NCI-H146 treated with DMSO at 0.1 percent for 48 hours (cell line): ENCODE results near the gene TTYH3.

Source experiments
- DNase-seq: peaks from one replicate; lab custom pipeline; 2025; ENCODE audit not compliant: unreplicated experiment; lab: John Stamatoyannopoulos, UW

TTYH3 gene

DNA sequence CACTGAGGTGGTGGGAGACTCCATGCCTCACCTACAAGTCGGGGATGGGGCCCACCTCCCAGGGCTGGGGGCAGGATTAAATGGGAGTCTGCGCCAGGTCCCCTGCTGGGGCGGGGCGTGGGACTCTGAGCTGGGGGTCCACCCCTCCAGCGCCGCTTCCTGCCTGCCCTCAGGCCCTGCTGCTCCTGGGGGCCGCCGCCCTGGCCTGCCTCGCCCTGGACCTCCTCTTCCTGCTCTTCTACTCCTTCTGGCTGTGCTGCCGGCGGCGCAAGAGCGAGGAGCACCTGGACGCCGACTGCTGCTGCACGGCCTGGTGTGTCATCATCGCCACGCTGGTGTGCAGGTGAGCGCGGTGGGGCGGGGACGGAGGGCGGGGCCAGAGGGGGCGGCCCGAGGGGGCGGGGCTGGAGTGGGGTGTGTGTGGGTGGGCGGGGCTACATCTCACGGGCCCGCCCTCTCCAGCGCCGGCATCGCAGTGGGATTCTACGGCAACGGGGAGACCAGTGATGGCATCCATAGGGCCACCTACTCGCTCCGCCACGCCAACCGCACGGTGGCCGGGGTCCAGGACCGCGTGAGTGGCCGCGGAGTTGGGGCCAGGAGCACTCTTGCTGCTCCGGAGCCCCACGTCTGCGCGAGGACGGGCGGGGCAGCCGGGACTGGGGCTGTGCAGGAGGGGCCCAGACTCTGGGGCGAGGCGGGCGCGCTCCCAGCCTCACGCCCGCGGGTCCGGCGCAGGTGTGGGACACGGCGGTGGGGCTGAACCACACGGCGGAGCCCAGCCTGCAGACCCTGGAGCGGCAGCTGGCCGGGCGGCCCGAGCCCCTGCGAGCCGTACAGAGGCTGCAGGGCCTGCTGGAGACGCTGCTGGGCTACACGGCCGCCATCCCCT lies 15.1 kb downstream of the TTYH3 start:
- no peak for DNase-seq

GRCh38 chr7:2647594-2648172 lies 15.9 kb downstream of the TTYH3 start:
- no peak for DNase-seq

- DNase-seq: no peak
Measured at GRCh38 chr7:2649139-2649838, 17.5 kb downstream of the TTYH3 start.

DNA sequence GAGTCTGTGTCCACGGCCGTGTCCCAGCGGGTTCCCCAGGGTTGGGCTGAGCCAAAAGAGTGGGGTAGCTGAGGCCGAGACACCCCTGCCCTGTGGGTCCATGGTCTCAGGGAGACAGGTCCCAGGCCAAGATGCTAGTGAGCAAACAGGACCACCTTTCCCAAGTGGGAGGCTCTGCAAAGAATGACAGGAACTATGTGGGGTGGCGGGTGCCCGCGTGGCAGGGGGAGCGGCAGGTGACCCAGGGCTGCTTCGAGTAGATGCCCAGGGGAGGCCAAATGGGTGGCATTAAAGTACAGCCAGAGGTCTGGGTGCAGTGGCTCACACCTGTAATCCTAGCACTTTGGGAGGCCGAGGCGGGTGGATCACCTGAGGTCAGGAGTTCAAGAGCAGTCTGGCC lies 18.2 kb downstream of the TTYH3 start:
- DNase-seq: no peak

DNA sequence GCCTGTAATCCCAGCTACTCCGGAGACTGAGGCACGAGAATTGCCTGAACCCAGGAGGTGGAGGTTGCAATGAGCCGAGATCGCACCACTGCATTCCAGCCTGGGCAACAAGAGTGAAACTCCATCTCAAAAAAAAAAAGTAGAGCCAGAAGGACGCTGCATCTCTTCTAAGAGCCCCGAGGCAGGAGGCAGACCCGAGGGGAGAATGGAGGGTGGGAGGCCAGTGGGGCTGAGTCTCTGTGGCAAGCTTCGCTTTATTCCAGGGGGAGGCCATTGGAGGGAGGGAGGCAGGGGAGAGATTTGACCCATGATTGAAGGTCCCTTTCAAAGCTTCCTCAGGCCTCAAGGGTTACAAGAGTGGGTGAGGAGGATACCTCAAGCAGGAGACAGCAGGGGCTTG lies 18.7 kb downstream of the TTYH3 start:
- no peak for DNase-seq

GRCh38 chr7:2651336-2651735 lies 19.6 kb downstream of the TTYH3 start:
- no peak for DNase-seq

DNA sequence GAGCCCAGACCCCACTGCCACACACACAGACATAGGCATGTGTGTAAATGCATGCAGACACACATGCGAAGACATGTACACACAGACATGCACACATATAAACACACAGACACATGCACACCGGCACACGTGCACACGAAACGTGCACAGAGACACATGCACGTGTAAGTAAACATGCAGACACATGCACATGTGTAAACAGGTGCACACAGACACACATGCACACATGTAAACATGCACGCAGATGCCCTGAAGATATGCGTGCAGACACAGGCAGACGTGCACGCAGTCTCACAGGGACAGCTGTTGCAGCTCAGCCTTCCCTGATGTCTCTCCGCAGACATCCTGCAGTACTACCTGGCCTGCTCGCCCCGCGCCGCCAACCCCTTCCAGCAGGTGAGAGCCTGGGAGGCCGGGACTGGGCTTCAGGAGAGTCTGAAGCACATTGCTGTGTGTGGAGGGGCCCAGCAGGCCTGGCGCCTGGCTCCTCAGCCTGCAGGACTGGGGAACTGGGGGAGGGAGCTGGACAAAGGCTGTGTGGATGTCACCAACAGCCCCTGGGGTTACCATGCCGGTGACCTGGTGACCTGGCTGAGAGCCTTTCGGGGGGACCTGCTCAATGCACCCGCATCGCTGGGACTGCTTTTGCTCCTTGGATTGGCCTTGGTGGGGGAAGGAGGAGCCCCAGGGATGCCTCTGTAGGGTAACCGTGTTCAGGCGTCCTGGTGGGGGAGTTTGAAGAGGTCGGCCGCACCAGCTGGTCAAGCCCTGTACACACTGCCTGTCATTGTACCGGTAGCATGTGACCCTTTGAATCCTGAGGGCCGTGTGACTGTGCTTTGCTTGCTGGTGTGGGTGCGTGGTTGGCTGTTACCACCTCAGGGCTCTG lies 20.3 kb downstream of the TTYH3 start:
- no peak for DNase-seq

DNA sequence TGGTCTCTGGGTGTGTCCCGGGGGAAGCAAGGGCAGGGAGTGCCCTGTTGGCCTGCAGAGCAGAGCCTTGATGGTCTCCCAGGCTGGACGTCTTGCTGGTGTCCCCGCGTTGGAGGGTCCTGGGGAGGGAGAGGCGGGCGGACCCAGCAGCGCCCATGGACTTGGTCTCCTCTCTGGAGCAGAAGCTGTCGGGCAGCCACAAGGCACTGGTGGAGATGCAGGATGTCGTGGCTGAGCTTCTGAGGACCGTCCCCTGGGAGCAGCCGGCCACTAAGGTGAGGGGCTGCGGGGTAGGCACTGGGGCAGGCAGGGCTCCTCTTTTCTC lies 20.9 kb downstream of the TTYH3 start:
- no peak for DNase-seq

GRCh38 chr7:2654059-2654458 lies 22.3 kb downstream of the TTYH3 start:
- no peak for DNase-seq

GRCh38 chr7:2655870-2656614 lies 24.3 kb downstream of the TTYH3 start:
- DNase-seq: no peak

GRCh38 chr7:2657208-2657607 lies 25.4 kb downstream of the TTYH3 start:
- no peak for DNase-seq

GRCh38 chr7:2657920-2658671 lies 26.3 kb downstream of the TTYH3 start:
- no peak for DNase-seq

DNA sequence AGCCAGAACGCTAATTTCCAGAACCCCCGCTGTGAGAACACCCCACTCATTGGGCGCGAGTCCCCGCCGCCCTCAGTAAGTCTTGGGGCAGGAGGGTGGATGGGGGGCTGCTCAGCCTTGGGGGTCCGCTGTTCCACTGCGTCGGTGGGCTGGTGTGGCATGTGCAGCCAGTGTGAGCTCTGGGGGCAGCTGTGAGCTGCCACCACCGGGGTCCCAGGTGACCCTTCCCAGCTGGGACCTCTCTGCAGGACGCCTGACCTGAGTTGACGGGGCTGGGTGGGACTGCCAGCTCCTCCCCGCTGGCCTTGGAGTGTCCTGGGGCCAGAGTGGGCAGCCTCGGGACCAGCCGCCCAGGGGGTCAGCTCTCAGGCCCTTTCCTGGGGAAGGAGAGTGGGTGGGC lies 27.2 kb downstream of the TTYH3 start:
- DNase-seq: no peak

DNA sequence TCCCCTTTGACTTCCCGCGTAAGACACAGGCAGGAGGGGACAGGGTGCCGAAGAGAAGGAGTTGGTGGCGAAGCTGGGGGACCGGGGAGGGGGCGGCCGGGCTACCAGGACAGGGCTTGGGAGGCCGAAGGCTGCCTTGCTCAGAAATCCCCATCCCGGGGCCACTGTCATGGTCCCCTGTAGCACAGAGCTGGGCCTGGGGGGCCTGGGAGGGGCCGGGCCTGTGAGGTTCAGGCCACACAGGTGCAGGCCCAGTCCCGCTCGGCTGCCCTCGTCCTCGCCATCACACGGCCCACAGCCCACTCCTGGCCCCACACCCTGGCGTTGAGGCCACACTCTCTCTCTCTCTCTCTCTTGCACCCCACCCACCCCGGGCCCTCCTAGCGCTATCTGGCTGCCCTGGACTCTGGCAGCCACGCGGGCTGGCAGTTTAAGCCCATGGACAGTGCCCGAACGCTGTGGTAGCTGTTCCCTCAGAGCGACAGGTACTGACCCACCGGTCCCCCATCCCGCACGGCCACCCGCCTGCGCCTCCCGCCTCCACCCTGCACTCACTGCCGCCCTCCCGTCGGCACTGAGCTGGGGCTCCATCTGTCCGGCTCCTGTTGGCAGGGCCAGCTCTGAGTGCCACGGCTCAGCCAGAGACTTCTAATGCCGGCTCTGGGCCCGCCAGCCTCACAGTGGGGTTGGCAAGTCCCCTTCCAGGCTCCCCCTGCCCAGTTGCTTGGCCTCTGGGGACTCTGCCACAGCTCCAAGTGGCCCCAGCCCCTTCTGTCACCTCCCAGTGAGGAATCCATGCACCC lies 28.0 kb downstream of the TTYH3 start:
- no peak for DNase-seq

- no peak for DNase-seq
Measured at GRCh38 chr7:2660359-2661095, 28.7 kb downstream of the TTYH3 start.

DNA sequence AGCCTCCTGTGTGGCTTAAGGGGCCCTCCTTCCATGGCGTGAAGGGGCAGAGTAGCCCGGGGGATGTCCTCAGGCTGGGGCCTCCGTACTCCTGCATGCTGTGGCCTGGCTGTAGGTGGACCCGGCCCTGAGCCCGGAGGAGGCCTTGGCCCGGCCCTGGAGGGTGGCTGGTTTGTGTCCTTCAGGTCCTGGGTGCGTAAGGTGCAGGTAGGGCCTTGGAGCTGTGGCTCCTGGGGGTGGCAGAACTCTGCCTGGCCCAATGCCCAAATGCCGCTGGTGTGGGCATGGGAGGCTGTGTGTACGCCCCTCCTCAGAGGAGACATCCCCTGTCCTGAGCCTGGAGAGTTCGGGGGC lies 29.3 kb downstream of the TTYH3 start:
- no peak for DNase-seq

DNA sequence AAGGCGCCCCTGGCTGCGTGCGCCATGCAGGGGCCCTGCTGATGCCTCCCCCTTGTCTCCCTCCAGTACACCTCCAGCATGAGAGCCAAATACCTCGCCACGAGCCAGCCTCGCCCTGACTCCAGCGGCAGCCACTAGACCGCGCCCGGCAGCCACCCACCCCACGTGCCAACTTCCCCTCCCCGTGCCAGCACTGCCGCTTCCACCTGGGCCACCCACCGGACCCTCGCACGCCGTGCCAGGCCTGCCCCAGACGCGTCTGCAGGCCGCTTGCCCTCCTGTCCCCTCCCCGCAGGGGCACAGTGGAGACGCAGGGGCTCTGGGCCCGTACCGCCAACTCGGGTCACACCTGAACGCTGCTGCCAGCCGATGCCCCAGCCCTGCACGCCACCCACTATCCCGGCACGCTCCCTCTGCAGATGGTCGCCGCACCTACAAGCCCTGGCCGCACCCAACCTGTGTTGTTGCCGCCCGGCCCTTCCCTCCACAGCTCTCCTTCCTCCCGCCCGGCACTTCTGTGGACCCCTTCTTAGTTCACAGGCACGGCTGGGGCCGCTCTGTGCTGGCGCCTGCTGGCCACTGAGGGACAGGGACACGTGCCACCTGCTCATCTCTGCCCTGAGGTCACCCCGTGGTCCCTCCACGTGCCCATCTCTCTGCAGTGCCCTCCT lies 30.0 kb downstream of the TTYH3 start:
- no peak for DNase-seq
